HG03432 (cell line): ENCODE measurements around the gene GATA5.

Experiments
- ATAC-seq: cut with Tn5 transposase; IDR thresholded peaks from one replicate; pipeline ENCODE4 v1.9.1; 2021; ENCODE audit warnings: mild to moderate bottlenecking, moderate library complexity; ENCODE audit not compliant: unreplicated experiment

Gene GATA5

DNA sequence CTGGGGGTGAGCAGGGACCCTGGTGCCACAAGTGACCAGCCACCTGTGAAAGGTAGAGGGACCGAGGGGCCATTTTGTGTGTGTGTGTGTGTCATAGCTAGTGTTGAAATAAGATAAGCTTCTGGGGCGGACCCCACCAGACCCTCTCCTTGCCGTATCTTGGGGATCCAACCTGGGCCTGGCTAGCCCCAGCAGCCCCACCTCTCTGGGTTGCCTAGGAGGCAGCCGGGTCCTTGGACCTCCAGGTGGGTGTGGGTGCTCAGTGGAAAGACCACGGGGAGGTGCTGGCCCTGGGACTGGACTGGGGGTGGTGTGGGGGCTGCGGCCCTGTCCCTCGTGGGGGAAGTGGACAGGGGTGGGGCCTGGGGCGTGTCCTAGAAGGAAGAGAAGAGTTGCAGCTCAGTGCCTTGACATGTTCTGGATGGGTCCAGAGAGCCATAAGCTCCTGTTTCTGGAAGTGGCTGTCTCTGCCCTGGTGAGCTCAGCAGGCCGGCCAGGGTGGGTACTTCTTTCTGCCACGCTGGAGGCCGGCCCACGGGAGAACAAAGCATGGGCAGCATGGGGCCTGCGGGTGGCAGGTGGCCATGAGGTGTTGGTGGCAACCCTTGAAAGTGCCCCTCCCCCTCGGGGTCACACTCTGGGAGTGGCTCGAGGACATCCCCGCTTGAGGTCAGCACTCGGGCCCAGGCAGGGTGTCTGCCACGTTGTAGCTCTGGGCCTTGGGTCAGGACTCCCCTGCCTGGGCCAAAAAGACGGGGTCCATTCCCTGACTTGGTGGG is 56.9 kb downstream of the GATA5 start:
- ATAC-seq, result no peak

DNA sequence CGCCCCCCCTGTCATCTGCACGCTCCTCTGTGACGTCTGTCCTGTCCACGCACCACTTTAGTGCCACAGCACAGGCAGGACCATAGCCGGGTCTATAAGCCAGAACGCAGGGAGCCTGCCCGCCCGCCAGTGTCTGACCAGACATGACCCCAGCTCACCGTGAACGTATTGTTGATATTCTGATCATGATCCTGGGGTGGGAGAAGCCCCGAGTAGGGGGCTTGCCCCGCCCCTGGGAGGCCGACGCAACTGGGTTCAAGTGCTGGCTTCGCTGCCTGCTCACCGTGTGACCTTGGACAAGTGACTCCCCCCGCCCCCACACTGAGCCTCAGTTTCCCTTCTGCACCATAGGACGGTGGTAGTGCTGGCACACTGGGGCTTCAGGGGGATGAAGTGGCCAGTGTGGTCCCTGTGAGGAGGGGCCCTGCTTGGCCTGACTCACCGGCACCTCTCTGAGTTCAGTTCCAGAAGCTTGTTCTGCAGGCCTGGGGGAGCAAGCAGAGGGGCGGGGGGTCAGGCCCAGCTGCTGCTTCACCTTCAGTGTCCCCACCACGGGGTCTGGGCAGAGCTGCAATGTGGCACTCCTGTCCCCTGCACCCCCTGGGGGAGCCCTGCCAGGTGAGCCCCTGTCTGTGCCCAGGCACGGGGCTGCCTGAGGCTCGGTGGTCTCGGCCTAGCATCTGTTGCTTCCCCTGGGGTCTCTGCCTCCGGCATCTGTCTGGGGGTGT is 57.6 kb downstream of the GATA5 start:
- ATAC-seq, result no peak

DNA sequence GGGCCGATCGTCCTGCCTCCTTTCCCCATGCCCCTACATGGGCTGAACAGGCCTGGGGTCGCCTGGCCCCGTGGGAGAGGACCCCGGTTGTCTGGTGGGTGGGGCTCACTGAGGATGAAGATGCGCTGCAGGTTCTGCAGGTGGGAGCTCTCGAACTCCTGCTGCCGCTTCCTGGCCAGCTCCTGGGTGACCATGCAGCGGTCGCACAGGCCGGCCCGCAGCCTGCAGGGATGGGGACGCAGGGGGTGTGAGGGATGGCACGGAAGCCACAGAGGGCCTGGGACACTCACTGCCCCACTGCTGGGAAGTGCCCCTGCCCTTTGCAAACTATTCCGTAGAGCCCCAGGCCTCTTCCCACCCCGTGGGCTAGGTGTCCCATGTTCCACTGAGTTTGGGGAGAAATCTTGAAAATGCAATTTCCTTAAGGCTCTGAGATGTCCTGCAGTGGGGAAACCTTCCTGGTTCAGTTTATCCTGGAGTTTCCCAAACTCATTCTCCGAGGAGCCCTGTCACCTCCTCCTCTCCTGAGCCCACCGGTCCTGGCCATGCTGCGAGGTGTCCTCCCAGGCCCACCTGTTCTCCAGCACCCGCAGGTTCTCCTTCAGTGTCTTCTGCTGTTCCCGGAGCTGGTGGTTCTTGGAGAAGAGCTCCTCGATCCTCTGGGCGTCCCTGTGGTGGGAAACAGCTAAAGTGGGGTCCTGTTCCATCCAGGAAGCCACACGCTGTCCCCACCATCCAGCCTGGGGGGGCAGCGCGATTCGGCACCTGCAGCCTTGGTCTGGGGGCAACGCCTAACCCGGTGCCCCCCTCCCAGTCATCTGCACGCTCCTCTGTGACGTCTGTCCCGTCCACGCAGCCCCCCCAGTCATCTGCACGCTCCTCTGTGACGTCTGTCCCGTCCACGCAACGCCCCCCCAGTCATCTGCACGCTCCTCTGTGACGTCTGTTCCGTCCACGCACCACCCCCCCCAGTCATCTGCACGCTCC is 58.9 kb downstream of the GATA5 start:
- no peak for ATAC-seq

GRCh38 chr20:62415354-62416111 is 60.3 kb downstream of the GATA5 start:
- no peak for ATAC-seq

- ATAC-seq, result no peak
Observed at GRCh38 chr20:62413896-62414481, 61.8 kb downstream of the GATA5 start.
